HG03565 (cell line): ENCODE measurements around the gene PUM1.
A peak's percentile ranks its signal among the peaks of the same experiment; 100 is the strongest.

Source experiments
- ATAC-seq: cut with Tn5 transposase; IDR thresholded peaks from one replicate; pipeline ENCODE4 v1.9.1; 2021; ENCODE audit warnings: mild to moderate bottlenecking, moderate library complexity; ENCODE audit not compliant: unreplicated experiment

The PUM1 gene

GRCh38 chr1:31032266-31032665 is 33.3 kb downstream of the PUM1 start:
- no peak for ATAC-seq

GRCh38 chr1:31031330-31032143 is 34.0 kb downstream of the PUM1 start:
- ATAC-seq = no peak

- no peak for ATAC-seq
Observed at GRCh38 chr1:31029026-31029425, 36.5 kb downstream of the PUM1 start.

- no peak for ATAC-seq
Observed at GRCh38 chr1:31027693-31028526, 37.6 kb downstream of the PUM1 start.

- ATAC-seq = no peak
Observed at GRCh38 chr1:31022259-31022658, 43.3 kb downstream of the PUM1 start.

GRCh38 chr1:31020007-31020790 is 45.3 kb downstream of the PUM1 start:
- no peak for ATAC-seq

- ATAC-seq = no peak
Observed at GRCh38 chr1:31019401-31019800, 46.1 kb downstream of the PUM1 start.

- ATAC-seq = no peak
Observed at GRCh38 chr1:31016868-31017267, 48.6 kb downstream of the PUM1 start.

GRCh38 chr1:31013187-31013864 is 52.2 kb downstream of the PUM1 start:
- ATAC-seq = peak; percentile 38

- ATAC-seq = no peak
Observed at GRCh38 chr1:31012210-31012924, 53.1 kb downstream of the PUM1 start.

- ATAC-seq = no peak
Observed at GRCh38 chr1:31011719-31012118, 53.8 kb downstream of the PUM1 start.

- peak; percentile 41 for ATAC-seq
Observed at GRCh38 chr1:31010086-31010989, 55.2 kb downstream of the PUM1 start.

GRCh38 chr1:31007462-31007991 is 58.0 kb downstream of the PUM1 start:
- ATAC-seq = no peak

GRCh38 chr1:31006747-31007146 is 58.8 kb downstream of the PUM1 start:
- no peak for ATAC-seq

- ATAC-seq = no peak
Observed at GRCh38 chr1:31005617-31006166, 59.8 kb downstream of the PUM1 start.

- no peak for ATAC-seq
Observed at GRCh38 chr1:31005198-31005597, 60.3 kb downstream of the PUM1 start.

- ATAC-seq = no peak
Observed at GRCh38 chr1:31004231-31004621, 61.3 kb downstream of the PUM1 start.

- ATAC-seq = no peak
Observed at GRCh38 chr1:31003613-31004230, 61.8 kb downstream of the PUM1 start.
